Gastroesophageal sphincter (tissue), 3 donors: ENCODE measurements around the gene ARHGEF33.

Experiments
- CTCF ChIP-seq, 4 experiments: fragments of 200-600 bp in 2 of 4; fragments of 450-650 bp in 2 of 4; sonication (generic) in 1 of 4; IDR thresholded peaks; one replicate each; pipeline ENCODE4 v1.5.1; 2017 to 2019; ENCODE audit warnings: antibody characterized with exemption in 4 of 4, mild to moderate bottlenecking in 2 of 4, moderate library complexity in 2 of 4
- POLR2A ChIP-seq, 2 donors: fragments of 450-650 bp; IDR thresholded peaks; one replicate each; pipeline ENCODE4 v1.6.1; 2017; ENCODE audit warnings: antibody characterized with exemption in 2 of 2, mild to moderate bottlenecking in 2 of 2, moderate library complexity in 1 of 2
- POLR2AphosphoS5 ChIP-seq: sonication (generic); formaldehyde crosslinking; IDR thresholded peaks from one replicate; pipeline ENCODE4 v1.6.1; 2017; ENCODE audit warnings: antibody characterized with exemption

DNA sequence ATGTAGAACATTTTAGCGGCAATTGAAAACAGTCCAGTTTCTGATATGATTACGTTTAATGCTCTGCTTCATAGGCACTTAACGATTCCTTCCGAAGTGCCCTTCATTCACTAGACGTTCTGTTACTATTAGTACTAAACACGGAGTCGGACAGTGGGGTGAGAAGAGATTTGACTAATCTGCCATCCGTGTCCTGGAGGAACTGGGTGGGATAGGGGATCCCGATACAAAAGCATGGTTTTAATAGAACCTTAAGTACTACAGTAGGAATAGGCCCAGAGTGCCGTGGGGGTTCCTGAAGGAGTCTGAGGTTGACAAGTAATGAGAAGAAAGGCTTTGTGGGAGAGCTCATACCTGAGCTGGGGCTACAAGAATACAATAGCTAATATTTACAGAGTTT lies 13.3 kb upstream of the ARHGEF33 start:
- TF ChIP-seq CTCF (IDR thresholded peaks at IDR 0.05) = no peak
- no peak for TF ChIP-seq POLR2A (IDR thresholded peaks at IDR 0.05)
- no peak for TF ChIP-seq POLR2AphosphoS5
